ENCODE measurements around the gene NR2F6. TPM values are rescaled to one million over a fixed set of nuclear protein-coding genes. Genes with fewer than 3 reads are reported as not detected.

Gene NR2F6
- polyA plus RNA-seq, 2 of the 4 experiments (the other 2 are of a cell fraction): 31.9 to 42.1 TPM

DNA sequence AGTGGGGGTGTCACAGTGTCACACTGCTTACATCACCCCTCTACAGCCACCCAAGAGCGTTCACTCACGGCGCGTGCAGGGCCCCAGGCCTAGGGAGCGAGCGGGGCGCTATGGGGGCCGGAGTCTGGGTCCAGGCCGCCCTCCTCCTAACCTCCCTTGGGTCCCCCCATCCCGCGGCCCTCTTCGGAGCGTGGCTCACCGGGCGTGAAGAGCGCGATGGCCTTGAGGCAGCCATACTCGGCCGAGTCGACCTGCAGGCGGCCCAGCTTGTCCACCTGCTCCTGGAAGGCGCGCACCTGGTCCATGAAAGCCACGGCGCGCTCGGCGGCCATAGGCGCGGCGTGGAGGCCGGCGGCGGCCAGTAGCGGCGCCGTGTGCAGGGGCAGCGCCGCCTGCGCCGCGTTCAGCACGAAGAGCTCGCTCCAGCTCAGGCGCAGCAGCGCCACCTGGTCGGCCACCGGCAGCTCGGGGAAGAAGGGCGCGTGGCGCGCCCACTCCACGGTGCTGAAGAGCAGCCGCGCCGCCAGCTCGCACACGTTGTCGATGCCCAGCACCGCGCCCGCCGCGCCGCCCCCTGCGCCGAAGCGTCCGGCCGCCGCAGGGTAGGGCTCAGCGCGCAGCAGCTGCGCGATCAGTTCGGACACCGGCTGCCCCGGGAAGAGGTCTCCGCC, 10.3 kb downstream of the NR2F6 start (continued):
- TF ChIP-seq RNF2 (IDR thresholded peaks at IDR 0.05; ENCODE audit: borderline replicate concordance, low read depth): 0 out of 2 replicates have a peak, but pooled peaks have one; percentile 77
- TF ChIP-seq, protein P1, sequence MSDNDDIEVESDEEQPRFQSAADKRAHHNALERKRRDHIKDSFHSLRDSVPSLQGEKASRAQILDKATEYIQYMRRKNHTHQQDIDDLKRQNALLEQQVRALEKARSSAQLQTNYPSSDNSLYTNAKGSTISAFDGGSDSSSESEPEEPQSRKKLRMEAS (IDR thresholded peaks at IDR 0.05): peak; percentile 64; the same call in 1 of the 2 replicates
- TF ChIP-seq, protein P2, sequence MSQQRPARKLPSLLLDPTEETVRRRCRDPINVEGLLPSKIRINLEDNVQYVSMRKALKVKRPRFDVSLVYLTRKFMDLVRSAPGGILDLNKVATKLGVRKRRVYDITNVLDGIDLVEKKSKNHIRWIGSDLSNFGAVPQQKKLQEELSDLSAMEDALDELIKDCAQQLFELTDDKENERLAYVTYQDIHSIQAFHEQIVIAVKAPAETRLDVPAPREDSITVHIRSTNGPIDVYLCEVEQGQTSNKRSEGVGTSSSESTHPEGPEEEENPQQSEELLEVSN (IDR thresholded peaks at IDR 0.05; ENCODE audit: borderline replicate concordance, low read depth): peak; percentile 17; the same call in 1 of the 2 replicates
- TF ChIP-seq PHF8 (IDR thresholded peaks at IDR 0.05; ENCODE audit: borderline replicate concordance, low read depth): 0 out of 2 replicates have a peak, but pooled peaks have one; percentile 13
- TF ChIP-seq SREBF2 (IDR thresholded peaks at IDR 0.05): no peak
- TF ChIP-seq RAD21 (conservative IDR thresholded peaks at IDR 0.05 in 1 of 2, IDR thresholded peaks at IDR 0.05 in 1 of 2): peak; percentile 22 to 29; a peak in 2 of 5 replicates
- TF ChIP-seq TFCP2L1 (CRISPR knock-in tag; IDR thresholded peaks at IDR 0.05): no peak
- no peak for TF ChIP-seq POLR2AphosphoS2 (conservative IDR thresholded peaks at IDR 0.05; ENCODE audit: low read length)
- peak; percentile 21; the same call in 1 of the 3 replicates for TF ChIP-seq SMC3 (IDR thresholded peaks at IDR 0.05)

DNA sequence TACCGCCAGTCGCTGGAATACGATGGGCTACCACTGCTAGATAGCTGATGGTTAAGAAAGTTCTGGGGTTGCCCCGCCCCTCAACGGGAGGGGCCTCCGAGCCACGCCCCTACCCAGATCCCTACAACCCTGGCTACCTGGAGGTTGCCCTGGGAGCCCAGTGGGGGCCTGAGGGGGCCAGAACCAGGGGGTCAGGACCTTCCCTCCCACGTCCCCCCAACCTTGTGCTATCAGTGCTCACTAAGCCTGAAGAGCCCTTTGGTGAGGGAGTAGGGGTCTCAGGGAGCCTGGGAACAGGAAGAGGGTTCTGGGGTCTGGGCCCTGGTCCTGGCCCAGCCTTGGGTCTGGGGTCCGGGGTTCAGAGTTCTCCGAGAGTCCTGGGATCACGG, 10.8 kb downstream of the NR2F6 start:
- peak overlapping the region; percentile 99 to 100 for H3K27ac ChIP-seq
- no peaks in the 10 kb centered on the region for H3K9me3 ChIP-seq
- ATAC-seq (peak; percentile 74 to 81), DNase-seq (ENCODE audit: low read depth in 1 of 2, low spot score in 1 of 2) (peak in 1 of 2 experiments; percentile 67), FAIRE-seq (no peak)
- TF ChIP-seq, protein P3, sequence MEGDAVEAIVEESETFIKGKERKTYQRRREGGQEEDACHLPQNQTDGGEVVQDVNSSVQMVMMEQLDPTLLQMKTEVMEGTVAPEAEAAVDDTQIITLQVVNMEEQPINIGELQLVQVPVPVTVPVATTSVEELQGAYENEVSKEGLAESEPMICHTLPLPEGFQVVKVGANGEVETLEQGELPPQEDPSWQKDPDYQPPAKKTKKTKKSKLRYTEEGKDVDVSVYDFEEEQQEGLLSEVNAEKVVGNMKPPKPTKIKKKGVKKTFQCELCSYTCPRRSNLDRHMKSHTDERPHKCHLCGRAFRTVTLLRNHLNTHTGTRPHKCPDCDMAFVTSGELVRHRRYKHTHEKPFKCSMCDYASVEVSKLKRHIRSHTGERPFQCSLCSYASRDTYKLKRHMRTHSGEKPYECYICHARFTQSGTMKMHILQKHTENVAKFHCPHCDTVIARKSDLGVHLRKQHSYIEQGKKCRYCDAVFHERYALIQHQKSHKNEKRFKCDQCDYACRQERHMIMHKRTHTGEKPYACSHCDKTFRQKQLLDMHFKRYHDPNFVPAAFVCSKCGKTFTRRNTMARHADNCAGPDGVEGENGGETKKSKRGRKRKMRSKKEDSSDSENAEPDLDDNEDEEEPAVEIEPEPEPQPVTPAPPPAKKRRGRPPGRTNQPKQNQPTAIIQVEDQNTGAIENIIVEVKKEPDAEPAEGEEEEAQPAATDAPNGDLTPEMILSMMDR (IDR thresholded peaks at IDR 0.05): no peak
- no peak for TF ChIP-seq ZC3H11A (IDR thresholded peaks at IDR 0.05)
- no peak for TF ChIP-seq CEBPB (IDR thresholded peaks at IDR 0.05)
- TF ChIP-seq, protein P4, sequence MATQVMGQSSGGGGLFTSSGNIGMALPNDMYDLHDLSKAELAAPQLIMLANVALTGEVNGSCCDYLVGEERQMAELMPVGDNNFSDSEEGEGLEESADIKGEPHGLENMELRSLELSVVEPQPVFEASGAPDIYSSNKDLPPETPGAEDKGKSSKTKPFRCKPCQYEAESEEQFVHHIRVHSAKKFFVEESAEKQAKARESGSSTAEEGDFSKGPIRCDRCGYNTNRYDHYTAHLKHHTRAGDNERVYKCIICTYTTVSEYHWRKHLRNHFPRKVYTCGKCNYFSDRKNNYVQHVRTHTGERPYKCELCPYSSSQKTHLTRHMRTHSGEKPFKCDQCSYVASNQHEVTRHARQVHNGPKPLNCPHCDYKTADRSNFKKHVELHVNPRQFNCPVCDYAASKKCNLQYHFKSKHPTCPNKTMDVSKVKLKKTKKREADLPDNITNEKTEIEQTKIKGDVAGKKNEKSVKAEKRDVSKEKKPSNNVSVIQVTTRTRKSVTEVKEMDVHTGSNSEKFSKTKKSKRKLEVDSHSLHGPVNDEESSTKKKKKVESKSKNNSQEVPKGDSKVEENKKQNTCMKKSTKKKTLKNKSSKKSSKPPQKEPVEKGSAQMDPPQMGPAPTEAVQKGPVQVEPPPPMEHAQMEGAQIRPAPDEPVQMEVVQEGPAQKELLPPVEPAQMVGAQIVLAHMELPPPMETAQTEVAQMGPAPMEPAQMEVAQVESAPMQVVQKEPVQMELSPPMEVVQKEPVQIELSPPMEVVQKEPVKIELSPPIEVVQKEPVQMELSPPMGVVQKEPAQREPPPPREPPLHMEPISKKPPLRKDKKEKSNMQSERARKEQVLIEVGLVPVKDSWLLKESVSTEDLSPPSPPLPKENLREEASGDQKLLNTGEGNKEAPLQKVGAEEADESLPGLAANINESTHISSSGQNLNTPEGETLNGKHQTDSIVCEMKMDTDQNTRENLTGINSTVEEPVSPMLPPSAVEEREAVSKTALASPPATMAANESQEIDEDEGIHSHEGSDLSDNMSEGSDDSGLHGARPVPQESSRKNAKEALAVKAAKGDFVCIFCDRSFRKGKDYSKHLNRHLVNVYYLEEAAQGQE (IDR thresholded peaks at IDR 0.05): no peak
- TF ChIP-seq POLR2A (IDR thresholded peaks at IDR 0.05; ENCODE audit: low read length): peak; percentile 43; the same call in 1 of the 2 replicates
- TF ChIP-seq HOXA7 (CRISPR knock-in tag; IDR thresholded peaks at IDR 0.05): no peak
- no peak for TF ChIP-seq NFE2L2 (conservative IDR thresholded peaks at IDR 0.05; ENCODE audit: low read length)
- TF ChIP-seq TP53 (CRISPR knock-in tag; IDR thresholded peaks at IDR 0.05): peak; percentile 43; the same call in 1 of the 2 replicates
- TF ChIP-seq TFCP2L1 (CRISPR knock-in tag; IDR thresholded peaks at IDR 0.05): no peak
- TF ChIP-seq, protein P1 (IDR thresholded peaks at IDR 0.05): no peak; the same call in 1 of the 2 replicates
- peaks cover 51% of the 10 kb centered on the region for H3K4me1 ChIP-seq
- peak overlapping the region; percentile 100 for H3K4me2 ChIP-seq
- WGBS (ENCODE audit: missing lambda C conversion rate): 6% methylated on average over 7 of the region's 11 CpGs
- H3K4me3 ChIP-seq: peak overlapping the region; percentile 88
- CTCF ChIA-PET: interaction anchor here (0.6 to 10.0 kb wide), 21 partner anchors 8 to 166 kb away, joined by 3 to 62 read pairs (median 4); partner anchors contain the start of genes ANKLE1, NR2F6, OCEL1 and USHBP1
- POLR2A ChIA-PET: interaction anchor here (0.7 to 2.0 kb wide), 3 partner anchors 9 to 20 kb away, joined by 5 to 18 read pairs (median 16); partner anchors contain the start of genes OCEL1 and USE1

Data from A549 (cell line).